ENCODE data around the gene MYOCD. TPM values are rescaled to one million over a fixed set of nuclear protein-coding genes. Genes with fewer than 3 reads are reported as not detected.

Gene MYOCD
- total and polyA plus RNA-seq, 2 of the 13 experiments (the other 11 are each of a cell fraction or from before 2014, with no cell fraction given) = not detected

GRCh38 chr17:12790249-12791106, 124.8 kb downstream of the MYOCD start (continued):
- TF ChIP-seq ZNF687 (CRISPR knock-in tag; IDR thresholded peaks at IDR 0.05) = peak; percentile 12
- no peak for TF ChIP-seq ZNF326 (CRISPR knock-in tag; IDR thresholded peaks at IDR 0.05; ENCODE audit: borderline replicate concordance)
- 0 out of 2 replicates have a peak, but pooled peaks have one; percentile 5 for TF ChIP-seq HOXA9 (CRISPR knock-in tag; IDR thresholded peaks at IDR 0.05; ENCODE audit: borderline replicate concordance)
- TF ChIP-seq ZNF44 (CRISPR knock-in tag; IDR thresholded peaks at IDR 0.05) = no peak
- no peak for TF ChIP-seq NBN (conservative IDR thresholded peaks at IDR 0.05)
- TF ChIP-seq ZNF510 (CRISPR knock-in tag; IDR thresholded peaks at IDR 0.05; ENCODE audit: low read depth) = no peak
- peak; percentile 28; the same call in 1 of the 2 replicates for TF ChIP-seq ZNF350 (CRISPR knock-in tag; IDR thresholded peaks at IDR 0.05; ENCODE audit: borderline replicate concordance, low read depth)
- no peak for TF ChIP-seq ASH2L (IDR thresholded peaks at IDR 0.05; ENCODE audit: insufficient read length, low read depth, low read length)
- no peak for TF ChIP-seq NFATC3 (CRISPR knock-in tag; IDR thresholded peaks at IDR 0.05)
- no peak for TF ChIP-seq THRA (CRISPR knock-in tag; IDR thresholded peaks at IDR 0.05; ENCODE audit: borderline replicate concordance)
- TF ChIP-seq ZNF335 (CRISPR knock-in tag; IDR thresholded peaks at IDR 0.05) = no peak
- no peak for TF ChIP-seq BATF2 (CRISPR knock-in tag; IDR thresholded peaks at IDR 0.05)
- TF ChIP-seq ZNF639 (CRISPR knock-in tag; conservative IDR thresholded peaks at IDR 0.05) = no peak

Data from HepG2 (cell line).